GM18505 (cell line): ENCODE data around the gene STEAP1B.
"Not testable (repeated sequence)": the region's sequence is repeated elsewhere in the genome, so short reads cannot be mapped to it uniquely, and the experiment has no call there.

ENCODE experiments used
- ATAC-seq: cut with Tn5 transposase; IDR thresholded peaks from one replicate; pipeline ENCODE4 v1.9.1; 2021; ENCODE audit not compliant: unreplicated experiment
- POLR2A ChIP-seq: IDR thresholded peaks from 4 replicates; pipeline ENCODE4 v1.6.1; 2011; ENCODE audit warnings: borderline replicate concordance; ENCODE audit not compliant: insufficient read depth, insufficient read length; ENCODE audit errors: extremely low read depth

The STEAP1B gene

GRCh38 chr7:22477876-22478450 lies 22.0 kb downstream of the STEAP1B start:
- TF ChIP-seq POLR2A: no peak
- ATAC-seq: no peak

DNA sequence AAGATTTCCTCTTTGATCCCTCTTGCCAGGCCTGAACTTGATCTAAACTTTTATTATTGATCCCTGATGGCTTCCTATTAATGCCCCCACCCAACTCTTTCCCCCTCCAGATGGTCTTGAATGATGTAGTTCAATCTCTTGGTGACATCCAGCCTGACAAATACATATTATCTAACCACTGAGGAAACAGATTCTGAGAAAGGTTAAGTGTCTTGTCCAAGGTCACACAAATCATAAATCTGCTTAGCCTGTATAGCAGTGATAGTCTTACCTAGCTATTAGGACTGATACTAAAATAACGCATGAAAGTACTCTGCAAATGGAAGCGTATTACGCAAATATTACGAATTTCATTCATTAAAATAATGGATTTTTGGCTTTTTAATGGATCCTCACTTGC lies 22.7 kb downstream of the STEAP1B start:
- no peak for TF ChIP-seq POLR2A
- ATAC-seq: no peak

GRCh38 chr7:22476824-22477223 lies 23.2 kb downstream of the STEAP1B start:
- ATAC-seq: no peak

GRCh38 chr7:22474645-22475044 lies 25.3 kb downstream of the STEAP1B start:
- TF ChIP-seq POLR2A: no peak
- no peak for ATAC-seq

More at GRCh38 chr7:22476824-22477223, 23.2 kb downstream of the STEAP1B start:
- no peak for TF ChIP-seq POLR2A

DNA sequence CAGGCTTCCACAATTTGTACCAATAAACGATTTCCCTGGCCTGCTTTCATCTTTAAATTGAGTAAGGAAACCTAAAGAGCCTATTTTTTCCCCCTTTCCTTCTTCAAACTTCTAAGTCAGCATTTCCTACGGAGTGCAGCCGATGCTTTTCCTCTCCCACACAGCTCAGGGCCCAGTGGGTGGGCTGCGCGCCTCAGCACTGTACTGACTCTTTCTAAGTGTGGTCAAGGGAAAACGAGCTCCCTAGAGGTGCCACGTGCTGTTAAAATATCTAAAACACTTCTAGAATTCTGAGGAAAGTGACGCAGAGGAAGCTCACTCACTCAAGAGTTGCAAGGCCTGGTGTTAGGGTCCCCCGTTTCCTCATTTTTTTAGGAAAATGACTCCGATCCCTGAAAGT lies 29.0 kb downstream of the STEAP1B start:
- no peak for TF ChIP-seq POLR2A
- no peak for ATAC-seq

- no peak for ATAC-seq
Measured at GRCh38 chr7:22469371-22470143, 30.4 kb downstream of the STEAP1B start.

DNA sequence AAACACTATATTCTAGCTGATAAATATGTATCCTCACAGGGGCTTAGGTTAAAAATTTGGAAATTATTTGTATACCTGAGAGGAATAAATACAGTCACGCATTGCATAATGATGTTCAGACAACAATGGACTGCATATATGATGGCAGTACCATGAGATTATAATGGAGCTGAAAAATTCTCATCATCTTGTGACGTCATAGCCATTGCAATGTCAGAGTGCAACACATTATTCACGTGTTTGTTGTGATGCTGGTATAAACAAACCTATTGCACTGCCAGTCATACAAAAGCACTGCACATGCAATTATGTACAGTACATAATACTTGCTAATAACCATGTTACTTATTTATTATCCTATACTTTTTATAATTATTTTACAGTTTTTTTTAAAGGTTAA lies 31.4 kb downstream of the STEAP1B start:
- no peak for TF ChIP-seq POLR2A
- ATAC-seq: no peak

More at GRCh38 chr7:22469371-22470143, 30.4 kb downstream of the STEAP1B start:
- TF ChIP-seq POLR2A: no peak

- no peak for TF ChIP-seq POLR2A
- ATAC-seq: no peak
Measured at GRCh38 chr7:22464299-22464698, 35.7 kb downstream of the STEAP1B start.

DNA sequence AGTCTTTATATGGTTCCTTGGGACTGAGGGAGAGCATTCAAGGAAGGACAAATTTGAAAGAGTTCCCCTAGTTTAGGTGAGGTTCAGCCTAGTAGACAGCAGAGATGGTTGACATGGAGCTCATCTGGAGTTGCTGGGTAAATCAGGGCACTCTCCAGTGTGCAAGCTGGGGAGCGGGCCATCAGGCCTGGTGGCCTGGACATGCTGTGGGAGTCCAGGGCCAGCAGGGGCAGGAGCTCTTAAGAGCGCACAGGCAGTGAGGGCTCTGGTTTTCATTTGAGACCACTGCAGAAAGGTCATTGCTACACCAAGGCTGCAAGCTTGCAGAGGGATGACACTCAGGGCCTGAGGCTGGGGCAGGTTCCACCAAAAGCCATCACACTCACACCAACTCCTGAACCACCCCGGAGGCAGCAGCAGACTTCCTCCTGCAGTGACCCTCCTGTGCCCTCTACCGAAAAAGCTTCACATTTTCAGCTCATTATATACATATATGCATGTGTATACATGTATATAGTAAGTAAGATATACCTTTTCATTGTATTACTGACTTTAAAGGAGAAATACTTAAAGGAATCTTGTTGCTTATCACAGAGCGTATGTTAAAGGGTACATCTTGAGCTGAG lies 39.5 kb downstream of the STEAP1B start:
- ATAC-seq: no peak

DNA sequence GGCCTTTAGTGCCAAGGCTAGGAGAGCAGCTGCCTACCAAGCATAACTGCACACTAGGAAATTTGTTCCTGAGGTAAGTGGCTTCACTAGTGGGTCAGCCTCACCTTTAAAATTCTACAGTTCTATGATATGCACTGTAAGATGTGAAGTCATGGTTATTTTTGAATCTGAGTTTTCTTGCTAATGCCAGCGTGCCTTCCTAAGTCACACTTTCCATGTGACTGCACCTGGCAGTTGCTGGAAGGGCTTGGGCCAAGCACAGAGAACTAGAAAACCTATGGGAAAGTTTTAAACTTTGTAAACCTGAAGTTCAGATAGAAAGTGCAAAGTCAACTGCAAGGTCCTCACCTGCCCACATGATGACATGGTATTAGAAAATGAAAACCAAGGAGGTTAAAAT lies 42.5 kb downstream of the STEAP1B start:
- no peak for ATAC-seq
- TF ChIP-seq POLR2A: no peak

More for the DNA sequence above, 39.5 kb downstream of the STEAP1B start:
- no peak for TF ChIP-seq POLR2A

DNA sequence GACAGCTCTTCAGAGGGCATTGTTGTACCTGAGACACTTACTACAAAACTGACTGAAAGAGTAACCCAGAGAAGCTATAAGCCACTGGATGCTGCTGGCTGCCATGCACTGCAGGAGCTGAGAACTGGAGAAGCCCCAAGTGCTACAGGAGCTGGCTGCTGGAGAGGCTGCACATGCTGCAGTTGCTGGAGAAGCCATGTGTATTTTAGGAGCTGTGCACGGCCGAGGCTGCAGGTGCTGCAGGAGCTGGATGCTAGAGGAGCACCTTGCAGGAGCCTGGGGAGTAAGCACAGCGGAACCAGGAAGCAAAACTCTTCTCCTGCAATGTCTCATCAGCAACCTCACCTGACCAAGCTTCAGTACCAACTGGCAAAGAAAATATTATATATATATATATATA lies 45.5 kb downstream of the STEAP1B start:
- no peak for ATAC-seq
- no peak for TF ChIP-seq POLR2A

- no peak for ATAC-seq
- TF ChIP-seq POLR2A: no peak
Measured at GRCh38 chr7:22452960-22453558, 46.9 kb downstream of the STEAP1B start.

GRCh38 chr7:22452142-22452959 lies 47.6 kb downstream of the STEAP1B start:
- no peak for ATAC-seq
- no peak for TF ChIP-seq POLR2A

DNA sequence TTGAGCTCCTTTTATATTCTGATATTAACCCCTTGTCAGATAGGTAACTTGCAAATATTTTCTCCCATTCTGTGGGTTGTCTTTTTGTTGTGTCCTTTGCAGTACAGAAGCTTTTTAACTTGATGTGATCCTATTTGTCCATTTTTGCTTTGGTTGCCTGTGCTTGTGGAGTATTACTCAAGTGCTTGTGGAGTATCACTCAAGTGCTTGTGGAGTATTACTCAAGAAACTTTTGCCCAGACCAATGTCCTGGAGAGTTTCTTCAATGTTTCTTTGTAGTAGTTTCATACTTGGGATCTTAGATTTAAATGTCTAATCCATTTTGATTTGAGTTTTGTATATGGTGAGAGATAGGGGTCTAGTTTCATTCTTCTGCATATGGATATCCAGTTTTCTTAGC lies 50.0 kb downstream of the STEAP1B start:
- not testable (repeated sequence) for ATAC-seq
